ENCODE results near the gene DNAH11.

The DNAH11 gene

DNA sequence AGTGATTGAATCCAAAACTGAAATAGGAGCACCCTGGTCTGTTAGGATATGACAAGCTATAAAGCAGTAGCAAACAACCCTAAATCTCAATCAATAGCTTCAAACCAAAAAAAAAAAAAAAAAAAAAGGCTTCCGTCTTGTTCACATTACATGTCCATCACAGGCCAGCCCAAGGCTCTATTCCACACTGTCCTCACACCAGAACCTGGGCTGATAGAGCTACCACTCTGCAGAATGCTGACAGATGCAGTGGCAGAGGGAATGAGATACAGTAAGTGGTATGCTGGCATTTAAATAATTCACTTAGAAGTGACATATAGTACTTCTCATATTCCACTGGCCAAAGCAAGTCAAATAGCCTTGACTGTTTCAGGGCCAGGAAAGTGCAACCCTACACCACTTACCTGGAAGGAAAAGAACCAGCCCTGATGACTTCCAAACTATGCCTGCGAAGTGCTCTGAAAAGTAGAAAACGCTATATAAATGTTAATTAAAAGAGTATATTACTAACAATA, 397.1 kb downstream of the DNAH11 start:
- no peak for DNase-seq

DNA sequence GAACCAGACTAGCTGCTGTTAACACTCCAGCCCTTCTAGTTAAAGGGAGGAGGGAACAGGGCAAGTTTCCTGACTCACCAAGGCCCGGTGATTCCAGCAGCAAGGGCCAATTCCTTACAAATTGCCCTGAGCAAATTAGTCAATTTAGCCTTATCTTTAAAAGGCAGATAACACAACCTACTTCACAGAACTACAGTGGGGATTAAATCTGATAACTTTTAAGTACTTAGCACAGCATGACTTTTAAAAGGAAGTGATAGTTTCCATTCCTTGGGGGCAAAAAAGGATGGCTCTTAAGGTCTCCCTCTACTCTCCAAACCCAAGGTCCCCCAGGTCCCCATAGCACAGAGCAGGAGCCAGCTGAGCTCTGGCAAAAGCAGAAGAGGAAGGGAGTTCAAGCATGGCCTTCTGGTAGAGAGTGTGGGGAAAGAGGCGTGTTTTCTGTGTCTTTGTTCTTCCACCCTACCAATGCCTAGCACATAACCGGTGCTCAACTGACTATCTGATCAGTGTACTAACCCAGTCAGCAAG, 398.8 kb downstream of the DNAH11 start:
- peak; percentile 26 for DNase-seq

DNA sequence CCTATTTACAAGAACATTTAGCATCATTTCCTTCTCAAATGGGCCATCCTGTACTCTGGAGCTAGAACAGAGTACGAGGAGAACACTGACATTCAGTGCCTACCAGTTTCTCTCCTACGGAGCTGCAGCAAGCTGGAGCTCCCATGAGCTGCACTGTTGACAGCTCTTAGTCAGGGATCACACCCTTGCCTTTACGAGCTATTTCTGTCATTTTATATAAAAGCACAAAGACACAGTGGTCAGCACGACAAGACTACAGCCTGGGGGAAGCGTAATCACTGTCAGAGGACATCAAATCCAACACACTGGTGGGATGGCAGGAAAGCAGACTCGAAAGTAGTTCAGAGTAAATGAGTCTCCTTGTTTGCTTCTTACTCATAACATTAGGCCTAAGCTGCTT, 400.1 kb downstream of the DNAH11 start:
- no peak for DNase-seq

DNA sequence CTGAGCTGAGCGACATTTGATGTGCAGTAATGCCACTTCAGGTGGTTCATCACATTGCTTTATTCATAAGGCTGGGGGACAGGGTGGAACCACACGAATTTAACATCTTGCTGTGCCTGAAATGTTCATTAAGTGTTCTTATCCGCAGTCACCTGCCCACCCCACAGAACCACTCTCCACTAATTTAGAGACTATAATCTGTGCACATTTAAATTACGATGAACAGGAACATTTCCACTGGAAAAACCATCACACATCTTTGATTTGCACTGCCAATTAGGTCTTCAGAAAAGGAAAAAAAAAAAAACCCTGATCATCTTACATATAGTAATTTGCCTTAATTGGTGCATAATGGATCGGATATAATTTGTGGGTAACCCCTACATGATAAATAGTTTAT, 400.6 kb downstream of the DNAH11 start:
- DNase-seq: no peak

DNA sequence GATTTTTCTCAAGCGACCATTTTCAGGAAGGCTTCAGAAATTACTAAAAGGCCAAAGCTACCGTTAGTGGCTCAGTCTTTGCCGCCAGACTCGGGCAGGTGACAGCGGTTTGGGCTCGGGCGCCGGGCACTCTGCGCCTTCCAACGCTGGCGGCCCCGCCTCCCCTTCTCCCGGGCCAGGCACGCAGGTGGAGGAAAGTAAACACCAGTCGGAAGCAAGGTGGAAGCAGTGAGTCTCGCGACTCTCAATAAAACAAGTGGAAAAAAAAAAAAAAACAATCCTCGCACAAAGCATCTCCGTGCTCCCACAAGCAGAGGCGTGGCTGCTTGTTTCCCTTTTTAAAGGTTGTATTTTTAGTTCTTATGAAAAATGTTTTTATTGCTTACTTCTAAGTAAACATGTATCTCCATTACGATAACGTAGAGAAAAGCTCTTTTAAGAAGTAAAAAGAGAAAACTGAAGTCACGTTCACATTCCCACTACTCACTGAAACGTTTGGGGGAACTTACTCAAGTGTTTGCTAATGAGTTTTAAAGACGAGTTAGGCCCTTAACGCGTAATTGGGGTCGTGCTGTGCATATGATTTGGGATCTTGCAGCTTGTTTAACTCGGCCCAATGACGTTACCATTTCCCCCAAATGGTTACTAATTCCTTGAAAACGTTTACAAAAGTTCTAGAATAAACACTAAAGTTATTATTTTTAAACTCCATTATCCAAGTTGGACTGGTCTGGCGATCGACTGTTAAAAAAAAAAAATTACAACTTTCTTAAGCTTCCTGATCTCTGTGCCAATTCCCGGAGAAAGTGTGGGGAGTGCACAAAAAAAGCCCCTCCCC, 402.0 kb downstream of the DNAH11 start:
- DNase-seq: peak; percentile 22

DNA sequence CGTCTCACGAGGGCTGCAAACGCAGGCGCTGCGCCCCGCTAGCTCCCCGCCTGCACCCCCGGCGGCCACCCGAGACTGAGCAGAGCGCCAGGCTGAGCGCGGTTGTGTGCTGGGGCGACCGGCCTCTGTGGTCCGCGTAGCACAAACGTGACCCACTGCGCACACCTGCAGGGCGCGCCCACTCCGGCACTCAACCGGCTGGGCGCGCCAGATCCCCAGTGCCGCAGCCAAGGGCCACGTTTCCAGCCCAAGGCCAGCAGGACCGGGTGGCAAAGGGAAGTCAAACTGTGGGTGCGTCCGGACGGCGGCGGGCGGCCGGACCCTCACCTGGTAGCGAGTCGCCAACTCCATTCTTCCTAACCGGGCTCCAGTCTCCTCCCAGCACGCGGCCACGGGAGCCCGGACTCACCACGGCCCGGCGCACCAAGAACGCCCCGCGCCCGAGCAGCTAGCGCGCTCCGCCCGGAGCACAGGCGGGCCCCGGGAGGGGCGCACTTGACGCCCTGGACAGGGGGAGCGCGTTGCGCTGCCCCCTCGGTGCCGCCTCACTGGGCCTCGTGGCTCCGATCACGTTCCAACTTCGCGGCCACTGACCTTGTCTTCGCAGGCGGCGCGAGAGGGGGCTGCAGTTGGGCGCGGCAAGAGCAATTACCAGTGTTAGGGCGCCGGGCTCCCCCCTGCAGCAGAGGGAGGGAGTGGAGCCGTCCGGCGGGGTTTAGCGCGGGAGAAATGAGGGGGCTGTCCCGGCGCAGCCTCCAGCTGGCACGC, 402.8 kb downstream of the DNAH11 start, which contains the start of gene CDCA7L:
TSS of gene CDCA7L (minus strand) at position 446 of the 768 bp plus-strand sequence. CDS start at position 351, 95 bp downstream.
- peak; percentile 78 for DNase-seq

DNA sequence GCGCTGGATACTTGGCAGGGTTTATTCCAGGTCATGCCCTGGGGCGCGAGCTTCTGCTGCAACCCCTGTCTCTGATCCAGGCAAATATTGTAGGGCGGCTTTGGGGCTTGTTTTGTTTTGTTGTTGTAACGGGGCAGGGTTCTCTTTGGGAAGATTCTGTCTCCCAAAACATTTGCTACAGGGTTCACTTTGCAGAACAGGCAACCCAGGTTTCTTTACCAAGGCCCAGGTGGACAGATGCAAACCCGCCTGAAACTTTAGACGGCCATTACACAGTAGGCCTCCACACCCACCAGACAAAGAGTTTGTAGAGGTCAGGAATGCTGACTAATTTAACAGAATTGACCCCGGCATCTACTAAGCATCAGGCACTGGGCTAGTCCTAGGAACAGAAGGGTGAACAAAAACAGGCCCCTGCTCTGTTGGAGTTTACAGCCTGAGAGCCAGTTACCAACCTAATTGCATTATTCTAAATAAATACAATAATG, 403.4 kb downstream of the DNAH11 start:
- DNase-seq: peak; percentile 15

DNA sequence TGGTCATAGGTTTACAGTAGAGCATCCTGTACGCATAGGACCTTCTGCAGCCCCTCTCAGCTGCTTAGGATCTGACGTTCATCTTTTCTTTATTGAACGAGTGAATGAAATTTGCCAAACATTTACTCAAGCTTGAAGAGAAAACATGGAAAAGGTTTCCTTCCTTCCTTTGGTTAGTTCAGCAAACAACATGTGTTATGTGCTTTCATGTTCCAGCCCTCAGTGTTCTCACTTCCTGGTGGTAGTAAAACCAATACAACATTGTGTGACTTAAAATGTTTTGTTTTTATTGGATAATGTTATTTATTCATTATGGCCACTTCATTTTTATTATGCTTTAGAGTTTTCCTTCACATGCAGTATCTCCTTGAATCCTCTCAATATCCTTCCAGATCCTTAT, 404.2 kb downstream of the DNAH11 start:
- DNase-seq: no peak

DNA sequence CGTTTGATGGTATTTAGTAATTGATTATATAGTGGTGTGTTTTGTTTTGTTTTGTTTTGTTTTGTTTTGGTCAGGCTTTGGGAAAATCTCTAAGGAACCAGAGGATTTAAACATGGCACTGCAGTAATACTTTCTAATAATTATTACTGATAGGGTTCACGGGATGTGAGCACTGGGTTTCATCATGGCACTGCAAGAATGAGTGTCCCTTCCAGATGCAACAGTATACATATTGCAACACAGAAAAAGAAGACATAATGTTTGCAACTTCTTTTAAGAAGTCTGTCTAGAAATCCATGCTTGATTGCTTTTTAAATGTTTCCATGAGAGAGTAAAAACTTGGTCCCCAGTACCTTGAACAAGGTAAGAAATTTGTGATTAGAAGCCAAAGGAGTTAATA, 405.1 kb downstream of the DNAH11 start:
- no peak for DNase-seq

DNA sequence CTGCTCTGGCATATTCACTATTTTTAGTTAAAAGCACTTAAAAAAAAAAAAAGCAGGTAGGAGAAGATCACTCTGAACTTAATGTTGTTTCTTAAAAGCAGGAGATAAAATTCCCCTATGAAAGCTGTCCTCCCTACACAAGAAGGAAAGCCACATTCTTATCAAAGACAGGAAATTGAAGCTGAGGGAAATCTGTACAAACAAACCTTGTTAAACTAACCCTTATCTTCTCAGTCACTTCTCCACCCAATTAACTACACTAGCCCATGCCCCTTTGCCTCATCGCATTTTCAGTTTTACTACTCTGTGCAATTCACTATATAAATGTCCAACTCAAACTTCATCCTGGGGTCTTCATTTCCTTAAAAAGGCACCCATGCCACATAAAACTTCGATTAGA, 405.5 kb downstream of the DNAH11 start:
- no peak for DNase-seq

DNA sequence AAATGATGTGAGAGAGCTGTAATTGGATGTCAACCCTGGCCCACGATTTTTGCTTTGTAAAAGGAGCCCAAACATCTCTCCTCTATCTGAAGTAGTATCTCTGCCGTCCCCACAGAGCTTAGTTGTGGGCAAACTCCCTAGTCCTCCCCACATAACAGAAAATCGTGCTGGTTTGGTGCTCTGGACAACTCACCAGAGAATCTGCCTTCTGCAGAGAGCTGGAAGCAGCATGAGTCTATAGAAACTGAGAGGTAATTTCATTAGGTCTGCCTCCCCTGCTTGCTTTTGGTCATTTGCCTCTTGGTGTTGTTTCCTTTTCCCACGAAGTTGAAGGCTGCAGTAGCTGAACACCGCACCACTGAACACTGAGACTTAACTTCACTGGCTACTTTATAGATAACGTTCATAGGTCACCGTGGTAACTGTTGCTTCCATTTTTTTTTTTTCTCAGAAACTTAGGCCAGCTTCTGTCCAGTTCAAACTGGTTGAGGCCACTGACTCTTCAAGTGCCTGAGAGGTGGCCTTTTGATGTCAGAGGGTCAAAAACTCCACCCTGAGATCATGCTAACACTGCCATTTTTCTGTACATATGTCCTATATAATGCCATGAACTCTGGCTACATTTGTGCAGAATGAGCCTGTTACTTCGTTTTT, 406.2 kb downstream of the DNAH11 start:
- DNase-seq: no peak

Measured in HCEC 1CT (cell line).